GM18499 (cell line): ENCODE measurements around the gene VSTM2B.

ENCODE experiments used
- ATAC-seq: cut with Tn5 transposase; IDR thresholded peaks from one replicate; pipeline ENCODE4 v1.9.1; 2021; ENCODE audit warnings: moderate number of reproducible peaks; ENCODE audit not compliant: insufficient read depth, unreplicated experiment

Gene VSTM2B

GRCh38 chr19:29612801-29613595, 87.2 kb downstream of the VSTM2B start:
- no peak for ATAC-seq

- ATAC-seq = no peak
Measured at GRCh38 chr19:29614046-29614445, 88.3 kb downstream of the VSTM2B start.
